ENCODE measurements around the gene GM2A.
"Not testable (repeated sequence)": the region's sequence is repeated elsewhere in the genome, so short reads cannot be mapped to it uniquely, and the experiment has no call there.

GM2A gene

DNA sequence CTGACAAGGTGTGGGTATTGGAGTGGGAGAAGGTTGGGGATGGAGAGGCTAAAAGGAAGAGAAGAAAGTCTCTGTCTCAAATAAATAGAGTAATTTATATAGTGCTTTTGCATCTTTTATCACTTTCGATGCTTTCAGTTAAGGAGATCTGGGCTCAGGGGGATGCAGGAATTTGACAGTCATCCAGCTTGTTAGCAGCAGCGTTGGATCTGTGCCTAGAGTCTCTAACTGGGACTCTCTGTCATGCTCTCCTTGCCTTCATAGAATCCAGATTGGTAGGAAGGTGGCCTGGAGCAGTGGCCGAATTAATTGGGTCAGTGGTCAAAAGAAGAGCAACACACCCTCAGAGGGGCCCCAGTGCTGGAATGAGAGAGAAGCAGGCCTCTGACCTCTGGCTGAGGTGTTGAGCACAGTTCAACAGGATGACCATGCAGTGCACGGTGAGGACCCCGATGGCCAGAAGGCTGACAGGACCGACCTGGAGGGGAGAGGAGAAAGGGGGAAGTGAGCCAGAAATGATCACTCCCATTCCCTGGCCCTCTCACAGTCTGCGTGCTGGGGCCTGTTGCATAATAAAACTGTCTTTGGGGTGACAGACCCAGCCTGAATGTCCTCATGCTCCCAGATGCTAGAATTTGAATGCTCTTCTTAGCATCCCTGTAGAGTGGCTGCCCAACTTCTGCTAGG, 42.9 kb downstream of the GM2A start:
- no peak for DNase-seq

DNA sequence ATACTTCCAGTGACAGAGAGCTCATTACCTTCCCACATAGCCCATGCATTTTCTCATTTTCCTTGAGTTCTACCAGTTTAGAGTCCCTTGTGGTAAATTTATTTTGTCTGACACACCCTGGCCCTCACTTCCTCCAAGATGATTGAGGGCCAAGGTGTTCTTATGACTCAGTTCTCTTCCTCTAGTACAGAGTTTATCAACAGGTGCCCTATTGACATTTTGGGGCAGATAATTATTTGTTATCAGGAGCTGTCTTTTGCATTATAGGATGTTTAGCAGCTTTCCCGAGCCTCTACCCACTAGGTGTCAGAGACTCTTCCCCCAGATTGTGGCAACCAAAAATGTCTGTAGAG, 43.5 kb downstream of the GM2A start:
- DNase-seq, result no peak

DNA sequence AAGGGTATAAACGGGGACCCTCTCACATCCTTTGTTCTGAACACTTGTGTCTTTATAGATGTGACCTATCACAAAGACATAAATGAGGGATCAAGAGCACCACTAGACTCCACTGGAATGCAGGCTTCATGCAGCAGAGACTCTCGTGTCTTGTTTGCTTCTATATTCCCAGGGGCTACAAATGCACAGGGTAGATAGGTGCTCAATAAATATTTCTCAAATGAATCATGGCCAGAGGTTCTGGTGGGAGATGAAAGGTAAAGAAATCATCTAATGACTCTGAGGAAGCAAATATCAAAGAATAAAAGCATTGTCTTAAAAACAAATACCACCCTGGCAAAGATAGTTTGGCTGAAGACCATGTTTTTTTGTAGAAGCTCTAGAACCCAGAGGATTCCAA, 44.0 kb downstream of the GM2A start:
- DNase-seq, result no peak

DNA sequence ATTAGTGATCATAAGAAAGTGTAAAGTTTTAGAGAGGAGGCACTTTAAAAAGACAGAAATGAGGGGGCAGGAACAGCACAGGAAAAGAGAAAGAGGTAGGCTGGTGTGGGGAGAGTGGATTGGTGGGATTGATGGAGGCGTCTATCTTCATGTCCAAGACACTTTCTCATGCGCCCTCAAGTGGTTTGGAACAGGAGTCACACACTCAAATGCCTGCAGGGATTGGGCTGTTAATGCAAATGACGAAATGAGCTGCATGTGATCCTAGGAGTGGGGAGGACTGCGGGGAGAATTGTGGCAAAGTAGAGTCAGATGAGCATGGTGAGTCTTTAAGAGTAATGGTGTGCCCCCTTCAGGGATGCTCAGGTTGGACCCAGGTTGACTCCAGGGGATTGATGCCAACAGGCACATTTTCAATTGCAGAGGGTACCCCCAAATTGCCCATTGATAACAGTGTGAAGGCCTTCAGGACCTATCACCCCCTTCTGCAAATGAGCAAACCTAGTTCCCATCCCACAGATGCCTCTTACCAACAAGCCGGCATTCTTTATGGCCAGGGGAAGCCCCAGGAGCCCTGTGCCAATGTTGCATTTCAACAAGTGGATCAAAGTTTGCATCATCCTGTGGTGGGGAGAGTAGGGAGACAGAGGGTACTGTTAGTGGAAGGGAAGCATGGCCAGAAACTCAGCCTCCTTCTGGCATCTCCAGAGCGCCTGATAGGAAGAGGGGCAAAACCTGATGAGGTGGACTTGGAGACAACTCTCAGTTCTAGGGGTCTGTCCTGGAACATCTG, 45.3 kb downstream of the GM2A start:
- peak; percentile 44 for DNase-seq

DNA sequence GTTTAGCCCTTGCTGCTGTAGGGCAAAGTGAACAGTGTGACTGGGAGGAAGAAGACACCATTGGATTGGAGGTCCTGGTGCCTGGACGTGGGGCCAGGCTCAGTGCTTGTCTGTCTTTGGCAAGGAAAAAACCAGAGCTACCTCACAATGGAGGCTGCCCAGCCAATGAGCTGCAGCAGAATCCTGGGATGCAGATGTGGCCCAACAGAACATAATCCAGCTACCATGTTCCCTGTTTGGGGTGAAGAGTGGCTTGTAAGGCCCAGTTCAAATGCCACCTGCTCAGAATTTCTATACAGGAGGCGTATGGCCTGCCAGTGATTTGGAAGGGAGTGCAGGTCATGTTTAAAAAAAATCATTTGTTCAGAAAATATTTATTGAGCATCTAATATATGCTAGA, 50.7 kb downstream of the GM2A start, which contains the start of gene SLC36A3:
SLC36A3 (minus strand) TSS at position 101 of the 400 bp plus-strand sequence. CDS start 412 bp downstream, outside the sequence.
- DNase-seq, result no peak

DNA sequence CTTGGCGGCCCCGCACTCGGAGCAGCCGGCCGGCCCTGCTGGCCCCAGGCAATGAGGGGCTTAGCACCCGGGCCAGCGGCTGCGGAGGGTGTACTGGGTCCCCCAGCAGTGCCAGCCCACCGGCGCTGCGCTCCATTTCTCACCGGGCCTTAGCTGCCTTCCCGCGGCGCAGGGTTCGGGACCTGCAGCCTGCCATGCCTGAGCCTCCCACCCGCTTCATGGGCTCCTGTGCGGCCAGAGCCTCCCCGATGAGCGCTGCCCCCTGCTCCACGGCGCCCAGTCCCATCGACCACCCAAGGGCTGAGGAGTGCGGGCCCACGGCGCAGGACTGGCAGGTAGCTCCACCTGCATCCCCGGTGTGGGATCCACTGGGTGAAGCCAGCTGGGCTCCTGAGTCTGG, 56.3 kb downstream of the GM2A start:
- not testable (repeated sequence) for DNase-seq

DNA sequence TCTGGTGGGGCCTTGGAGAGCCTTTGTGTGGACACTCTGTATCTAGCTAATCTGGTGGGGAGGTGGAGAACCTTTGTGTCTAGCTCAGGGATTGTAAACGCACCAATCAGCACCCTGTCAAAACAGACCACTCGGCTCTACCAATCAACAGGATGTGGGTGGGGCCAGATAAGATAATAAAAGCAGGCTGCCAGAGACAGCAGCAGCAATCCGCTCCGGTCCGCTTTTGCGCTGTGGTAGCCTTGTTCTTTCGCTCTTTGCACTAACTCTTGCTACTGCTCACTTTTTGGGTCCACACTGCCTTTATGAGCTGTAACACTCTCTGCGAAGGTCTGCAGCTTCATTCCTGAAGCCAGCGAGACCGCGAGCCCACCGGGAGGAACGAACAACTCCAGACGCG, 56.8 kb downstream of the GM2A start:
- DNase-seq, result not testable (repeated sequence)

DNA sequence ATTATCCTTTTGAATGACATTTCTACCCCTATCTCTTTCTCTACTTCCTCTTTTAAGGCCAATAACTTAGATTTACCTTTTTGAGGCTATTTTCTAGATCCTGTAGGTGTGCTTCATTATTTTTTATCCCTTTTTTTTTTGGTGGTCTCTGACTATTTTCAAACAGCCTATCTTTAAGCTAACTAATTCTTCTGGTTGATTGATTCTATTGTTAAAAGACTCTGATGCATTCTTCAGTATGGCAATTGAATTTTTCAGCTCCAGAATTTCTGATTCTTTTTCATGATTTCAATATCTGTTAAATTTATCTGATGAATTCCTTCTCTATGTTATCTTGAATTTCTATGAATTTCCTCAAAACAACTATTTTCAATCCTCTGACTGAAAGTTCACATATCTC, 57.9 kb downstream of the GM2A start:
- DNase-seq, result no peak

DNA sequence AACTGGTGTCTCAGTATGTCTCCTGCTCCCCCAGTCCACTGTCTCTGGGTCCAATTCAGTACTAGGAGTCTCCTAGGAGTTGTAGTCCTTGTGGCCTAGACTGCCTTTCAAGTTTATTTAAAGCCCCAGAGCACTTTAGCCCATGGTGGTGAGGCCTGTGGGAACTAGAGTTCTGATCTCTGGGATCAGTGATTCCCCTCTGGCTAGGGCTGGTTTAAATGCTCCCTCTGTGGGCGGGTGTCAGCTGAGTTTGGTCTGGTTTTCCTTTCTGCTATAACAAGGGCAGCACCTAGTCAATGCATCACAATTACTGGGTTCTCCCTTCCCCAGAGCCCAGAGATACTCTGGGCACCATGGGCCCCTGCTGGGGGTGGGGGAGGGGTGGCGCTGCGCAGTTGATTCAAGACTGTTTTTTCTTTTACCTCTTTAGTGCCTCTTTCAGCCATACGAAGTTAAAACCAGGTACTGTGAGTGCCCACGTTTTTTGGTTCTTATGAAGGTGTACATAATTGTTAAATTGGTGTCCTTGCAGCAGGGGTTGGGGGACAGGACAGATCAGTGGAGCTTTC, 59.9 kb downstream of the GM2A start:
- no peak for DNase-seq

DNA sequence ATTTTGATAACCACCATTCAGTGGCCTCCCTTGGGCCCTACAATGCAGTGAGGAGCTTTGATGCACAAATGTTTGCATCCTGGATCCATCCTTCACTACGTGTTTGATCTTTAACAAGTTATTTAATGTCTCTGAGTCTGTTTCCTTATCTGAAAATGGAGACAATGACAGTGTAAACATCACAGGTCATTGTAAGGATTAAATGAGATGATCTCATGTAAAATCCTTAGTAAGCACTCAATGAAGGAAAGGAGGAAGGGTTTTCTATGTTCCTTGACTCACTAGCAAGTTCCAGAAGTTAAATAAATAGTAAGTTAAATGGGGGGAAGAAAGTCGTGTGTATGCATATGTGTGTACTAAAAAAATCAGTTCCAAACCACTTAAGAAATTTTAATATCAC, 60.4 kb downstream of the GM2A start:
- DNase-seq, result no peak

DNA sequence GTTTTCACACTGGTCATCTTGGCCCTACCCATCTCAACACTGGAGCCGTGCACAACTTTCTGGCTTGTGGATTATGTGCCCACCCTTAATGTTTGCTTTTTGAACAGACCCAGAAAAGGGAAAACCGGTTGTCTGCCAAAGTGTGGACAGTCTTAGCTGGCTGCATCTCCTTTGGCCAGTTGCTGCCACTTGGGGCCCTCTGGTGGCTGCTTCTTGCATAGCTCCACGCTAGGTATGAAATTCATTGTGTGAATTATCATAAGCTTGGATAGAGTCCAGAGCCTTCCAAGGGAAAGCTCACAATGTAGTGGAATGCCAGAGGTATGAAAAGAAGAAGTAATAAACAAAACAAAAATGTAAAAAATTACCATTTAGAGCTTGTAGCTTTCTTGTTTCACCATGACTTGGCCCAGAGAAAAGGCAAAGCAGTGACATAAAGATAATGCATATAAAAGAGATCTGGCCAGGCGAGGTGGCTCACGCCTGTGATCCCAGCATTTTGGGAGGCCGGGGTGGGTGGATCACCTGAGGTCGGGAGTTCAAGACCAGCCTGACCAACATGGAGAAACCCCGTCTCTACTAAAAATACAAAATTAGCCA, 63.1 kb downstream of the GM2A start:
- DNase-seq, result peak; percentile 47

DNA sequence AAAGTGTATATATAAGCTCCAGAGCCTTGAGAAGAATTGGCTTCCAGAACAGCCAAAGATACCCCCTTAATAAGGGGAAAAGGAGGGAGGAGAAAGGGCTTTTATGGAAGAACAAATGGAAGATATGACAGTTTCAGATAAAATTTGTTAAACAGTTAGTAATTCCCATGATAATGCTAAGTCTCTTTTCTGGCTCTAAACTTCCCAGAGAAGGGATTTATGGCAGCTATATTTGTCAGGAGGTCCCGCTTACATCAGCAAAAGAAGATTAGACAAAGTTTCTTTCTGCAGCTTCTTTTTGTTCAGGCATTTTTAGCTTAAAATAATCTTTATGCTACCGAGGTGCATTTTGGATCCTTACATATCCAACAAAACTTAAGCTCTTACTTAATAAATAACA, 64.9 kb downstream of the GM2A start:
- DNase-seq, result no peak

DNA sequence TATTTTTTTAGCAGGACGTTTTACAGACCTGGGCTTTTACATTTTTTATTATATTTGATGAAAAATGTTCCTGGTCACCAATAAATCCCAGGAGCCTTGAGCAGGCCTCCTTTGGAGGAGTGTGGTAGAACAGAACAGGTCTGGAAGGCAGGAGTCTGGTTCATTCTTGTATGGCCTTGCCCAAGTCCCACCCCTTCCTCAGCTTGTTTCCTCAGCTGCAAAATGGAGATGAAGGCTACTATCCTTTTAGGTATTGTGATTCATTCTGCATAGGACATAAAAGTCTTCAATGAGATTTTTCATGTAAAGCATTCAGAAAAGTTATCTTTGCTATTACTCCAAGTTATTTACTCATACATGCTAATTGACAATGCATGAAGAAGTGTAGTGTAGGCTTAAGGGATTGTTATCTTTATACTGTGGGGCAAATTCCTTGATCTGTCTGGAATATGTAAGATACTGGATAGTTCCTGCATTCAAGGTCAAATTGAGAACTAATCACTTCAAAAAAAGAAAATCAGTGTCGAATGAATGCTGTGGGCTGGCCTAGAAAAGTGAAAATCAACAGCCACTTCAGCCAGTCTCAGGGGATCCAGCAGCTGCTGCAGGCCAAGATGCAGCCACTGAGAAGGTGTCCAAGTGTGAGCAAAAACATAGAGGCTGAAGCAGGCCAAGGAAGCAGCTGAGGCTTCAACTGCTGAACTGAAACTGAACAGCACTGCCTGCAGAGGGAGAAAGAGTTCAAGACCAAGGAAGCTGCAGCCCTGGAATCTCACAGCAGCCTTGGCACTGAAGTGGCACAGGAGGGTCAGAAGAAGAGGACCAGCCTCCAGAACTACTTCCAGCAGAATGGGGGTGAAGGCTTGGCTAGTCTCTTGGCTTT, 66.1 kb downstream of the GM2A start:
- no peak for DNase-seq

All from fibroblast of skin of right quadriceps (primary cell).